ENCODE results near the gene CBFB.

- TF ChIP-seq CTCF (conservative IDR thresholded peaks at IDR 0.05 in 1 of 2, IDR thresholded peaks at IDR 0.05 in 1 of 2; ENCODE audit: extremely low read depth in 1 of 2, insufficient read depth in 1 of 2, low read depth in 1 of 2, low read length in 2 of 2) = no peak
- TF ChIP-seq EZH2 (IDR thresholded peaks at IDR 0.05; ENCODE audit: borderline replicate concordance, low read length) = no peak
Observed at GRCh38 chr16:67055712-67056487, 27.0 kb downstream of the CBFB start.

All from mammary epithelial cell (primary cell).